LNCaP clone FGC (cell line): ENCODE data around the gene MAPK11.
A peak's percentile ranks its signal among the peaks of the same experiment; 100 is the strongest.

Experiments used
- DNase-seq: peaks from one replicate; pipeline ENCODE4 v3.0.0-alpha.2; 2011; ENCODE audit warnings: low read depth
- H3K4me3 ChIP-seq: 2 replicates; pipeline ENCODE4 v1.5.1; 2011; ENCODE audit warnings: mild to moderate bottlenecking, low read depth, low read length, control low read depth
- TF ChIP-seq, protein P1 (sequence below): IDR thresholded peaks from 2 replicates; pipeline ENCODE4 v1.5.1; 2012; ENCODE audit warnings: mild to moderate bottlenecking; ENCODE audit not compliant: control insufficient read depth, insufficient read depth; ENCODE audit errors: extremely low read depth

Gene MAPK11

DNA sequence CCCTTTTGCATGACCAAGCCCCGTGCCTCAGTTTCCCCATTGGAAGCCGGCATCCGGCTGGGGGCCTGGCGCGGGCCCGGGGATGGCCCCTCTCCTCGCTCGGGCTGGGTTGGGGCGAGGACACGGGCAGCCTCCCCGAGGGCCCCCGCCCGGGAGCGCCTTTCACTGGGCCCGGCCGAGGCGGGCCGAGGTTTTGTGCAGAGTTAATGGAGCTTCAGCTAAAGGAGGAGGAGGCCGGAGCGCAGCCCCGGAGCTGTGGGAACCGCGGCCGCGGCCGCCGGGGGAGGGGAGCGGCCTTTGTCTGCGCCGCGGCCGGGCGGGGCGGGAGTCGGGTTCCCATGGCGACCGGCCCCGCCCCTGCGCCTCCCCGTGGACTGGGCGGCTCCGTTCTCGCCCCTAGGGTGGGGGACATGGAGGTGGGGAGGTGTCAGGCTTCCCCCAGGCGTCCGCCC, 1.4 kb upstream of the MAPK11 start:
- peak overlapping the region; percentile 38 for H3K4me3 ChIP-seq
- TF ChIP-seq, protein P1, sequence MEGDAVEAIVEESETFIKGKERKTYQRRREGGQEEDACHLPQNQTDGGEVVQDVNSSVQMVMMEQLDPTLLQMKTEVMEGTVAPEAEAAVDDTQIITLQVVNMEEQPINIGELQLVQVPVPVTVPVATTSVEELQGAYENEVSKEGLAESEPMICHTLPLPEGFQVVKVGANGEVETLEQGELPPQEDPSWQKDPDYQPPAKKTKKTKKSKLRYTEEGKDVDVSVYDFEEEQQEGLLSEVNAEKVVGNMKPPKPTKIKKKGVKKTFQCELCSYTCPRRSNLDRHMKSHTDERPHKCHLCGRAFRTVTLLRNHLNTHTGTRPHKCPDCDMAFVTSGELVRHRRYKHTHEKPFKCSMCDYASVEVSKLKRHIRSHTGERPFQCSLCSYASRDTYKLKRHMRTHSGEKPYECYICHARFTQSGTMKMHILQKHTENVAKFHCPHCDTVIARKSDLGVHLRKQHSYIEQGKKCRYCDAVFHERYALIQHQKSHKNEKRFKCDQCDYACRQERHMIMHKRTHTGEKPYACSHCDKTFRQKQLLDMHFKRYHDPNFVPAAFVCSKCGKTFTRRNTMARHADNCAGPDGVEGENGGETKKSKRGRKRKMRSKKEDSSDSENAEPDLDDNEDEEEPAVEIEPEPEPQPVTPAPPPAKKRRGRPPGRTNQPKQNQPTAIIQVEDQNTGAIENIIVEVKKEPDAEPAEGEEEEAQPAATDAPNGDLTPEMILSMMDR = no peak
- no peak for DNase-seq

DNA sequence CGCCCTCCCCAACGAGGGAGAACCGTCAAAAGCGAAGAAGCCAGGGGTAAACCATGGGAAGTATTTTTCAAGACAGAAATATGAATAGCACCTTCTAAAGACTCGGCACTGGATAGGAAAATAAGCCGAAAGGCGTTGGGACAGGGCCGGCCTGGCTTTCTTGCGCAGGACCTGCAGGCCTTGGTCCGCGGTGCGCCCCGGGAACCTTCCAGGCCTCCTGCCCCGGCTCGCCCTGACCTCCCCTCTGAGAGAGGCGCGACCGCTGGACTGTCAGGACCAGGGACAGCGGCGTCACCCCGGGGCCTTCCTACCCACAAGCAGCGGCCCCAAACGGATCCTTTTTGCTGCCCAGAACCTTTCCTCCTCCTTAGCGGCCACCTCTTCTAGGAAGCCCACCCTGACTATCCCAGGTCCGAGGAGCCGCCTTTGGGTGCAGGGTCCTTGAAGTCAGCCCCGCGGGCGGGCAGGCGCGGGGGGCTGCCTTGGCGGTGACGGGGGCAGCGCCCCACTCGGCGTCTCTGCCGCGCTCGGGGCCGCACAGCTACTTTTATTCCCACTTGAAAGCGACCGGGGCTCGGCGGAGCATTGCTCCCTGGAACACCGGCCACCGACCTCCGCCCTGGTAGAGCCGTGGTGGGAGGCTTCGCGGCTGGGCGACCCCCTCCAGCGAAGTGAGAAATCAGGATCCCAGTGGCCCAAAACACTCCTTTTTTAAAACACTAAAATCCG, 650 bp upstream of the MAPK11 start:
- no peak for DNase-seq
- TF ChIP-seq, protein P1 = no peak
- H3K4me3 ChIP-seq = peak overlapping the region; percentile 50

DNA sequence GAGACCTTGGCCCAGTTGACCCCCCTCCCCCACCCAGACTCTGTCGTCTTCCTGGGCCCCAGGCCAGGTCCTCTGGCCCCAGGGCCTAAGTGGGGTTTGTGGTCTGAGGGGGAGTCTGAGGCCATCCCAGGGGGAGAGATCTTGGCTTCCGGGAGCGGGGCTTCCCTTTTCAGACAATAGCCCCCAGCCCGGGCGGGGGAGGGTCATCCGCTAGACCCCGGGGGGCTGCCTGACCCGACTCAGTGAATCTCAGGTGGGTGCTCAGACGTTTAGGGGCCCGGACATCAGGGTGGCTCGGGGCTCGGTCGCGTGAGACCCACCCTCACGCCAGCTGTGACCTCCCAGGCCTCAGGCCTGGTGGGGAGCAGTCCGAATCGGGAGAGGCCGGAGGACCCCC, 609 bp downstream of the MAPK11 start:
- DNase-seq = no peak
- H3K4me3 ChIP-seq = peak overlapping the region; percentile 43
- TF ChIP-seq, protein P1 = no peak

DNA sequence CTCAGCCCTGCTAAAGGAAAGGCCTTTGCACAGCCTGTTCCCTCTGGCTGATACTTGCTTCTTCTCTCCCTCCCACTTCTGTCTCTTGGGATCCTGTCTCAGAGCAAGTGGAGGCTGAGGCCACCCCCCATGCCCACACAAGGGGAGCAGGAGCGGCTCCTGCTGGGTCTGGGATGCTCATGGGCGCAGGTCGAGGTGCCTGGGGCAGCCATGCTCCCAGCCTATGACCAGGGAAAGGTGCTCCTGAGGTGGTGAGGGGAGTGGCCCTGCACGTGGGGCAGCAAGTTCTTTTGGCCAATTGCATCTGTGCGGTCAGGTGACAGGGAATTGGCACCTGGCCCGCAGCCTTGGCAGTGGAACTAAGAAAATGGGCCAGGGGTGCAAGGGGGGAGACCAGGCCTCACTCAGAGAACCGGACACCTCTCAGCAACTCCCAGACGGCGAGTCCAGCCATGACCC, 1.5 kb downstream of the MAPK11 start:
- DNase-seq = no peak
- H3K4me3 ChIP-seq = peak overlapping the region; percentile 61
- TF ChIP-seq, protein P1 = no peak

DNA sequence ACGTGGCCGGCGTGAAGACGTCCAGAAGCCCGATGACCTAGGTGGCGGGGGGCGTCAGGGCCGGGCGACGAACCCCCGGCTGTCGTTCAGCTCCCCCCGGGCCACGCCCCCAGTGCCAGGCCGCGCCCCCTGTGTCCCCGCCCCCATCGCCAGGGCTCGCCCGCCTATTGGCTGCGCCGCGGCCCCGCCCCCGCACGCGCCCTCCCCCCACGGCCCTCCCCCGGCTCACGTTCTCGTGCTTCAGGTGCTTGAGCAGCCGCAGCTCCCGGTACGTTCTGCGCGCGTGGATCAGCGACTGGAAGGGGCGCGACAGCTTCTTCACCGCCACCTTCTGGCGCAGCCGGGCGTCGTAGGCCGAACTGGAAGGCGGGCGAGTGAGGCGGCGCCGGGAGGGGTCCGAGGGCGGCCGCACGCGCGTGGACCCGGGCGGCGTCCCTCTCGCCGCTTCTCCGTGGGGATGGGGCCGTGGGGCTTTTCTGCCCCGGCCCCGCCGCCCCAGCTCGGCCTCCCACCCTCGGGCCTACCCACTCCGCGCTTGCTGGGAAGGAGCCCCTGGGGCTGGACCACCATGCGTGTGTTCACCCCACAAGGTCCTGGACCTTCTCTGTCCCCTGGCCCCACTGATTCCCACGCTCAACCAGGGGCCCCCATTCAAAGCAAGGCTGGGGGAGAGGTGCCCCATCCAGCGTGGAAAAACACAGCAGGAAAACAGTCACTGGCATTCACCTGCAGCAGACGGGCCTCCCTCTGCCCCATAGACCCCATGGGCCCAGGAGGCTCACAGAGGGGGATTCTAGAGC, 2.4 kb downstream of the MAPK11 start:
- H3K4me3 ChIP-seq = peak overlapping the region; percentile 61
- DNase-seq = no peak
- TF ChIP-seq, protein P1 = peak; percentile 37

DNA sequence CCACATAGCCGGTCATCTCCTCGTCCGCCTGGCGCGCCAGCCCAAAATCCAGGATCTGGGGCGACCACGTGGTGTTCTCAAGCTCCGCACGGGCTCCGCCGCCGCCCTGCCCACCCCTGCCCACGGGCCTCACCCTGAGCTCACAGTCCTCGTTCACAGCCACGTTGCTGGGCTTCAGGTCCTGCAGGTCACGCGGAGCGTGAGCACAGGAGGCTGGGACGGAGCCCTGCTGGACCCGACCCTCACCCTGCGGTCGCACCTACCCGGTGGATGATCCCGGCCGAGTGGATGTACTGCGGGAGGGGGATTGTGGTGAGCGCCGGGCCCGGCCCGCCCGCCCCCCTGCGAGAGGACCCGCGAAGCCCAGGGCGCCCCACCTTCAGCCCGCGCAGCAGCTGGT, 3.2 kb downstream of the MAPK11 start:
- DNase-seq = no peak
- peak overlapping the region; percentile 28; the same call in 1 of the 2 replicates for H3K4me3 ChIP-seq
- TF ChIP-seq, protein P1 = no peak
